ENCODE results near the gene COL5A1.

COL5A1 gene

DNA sequence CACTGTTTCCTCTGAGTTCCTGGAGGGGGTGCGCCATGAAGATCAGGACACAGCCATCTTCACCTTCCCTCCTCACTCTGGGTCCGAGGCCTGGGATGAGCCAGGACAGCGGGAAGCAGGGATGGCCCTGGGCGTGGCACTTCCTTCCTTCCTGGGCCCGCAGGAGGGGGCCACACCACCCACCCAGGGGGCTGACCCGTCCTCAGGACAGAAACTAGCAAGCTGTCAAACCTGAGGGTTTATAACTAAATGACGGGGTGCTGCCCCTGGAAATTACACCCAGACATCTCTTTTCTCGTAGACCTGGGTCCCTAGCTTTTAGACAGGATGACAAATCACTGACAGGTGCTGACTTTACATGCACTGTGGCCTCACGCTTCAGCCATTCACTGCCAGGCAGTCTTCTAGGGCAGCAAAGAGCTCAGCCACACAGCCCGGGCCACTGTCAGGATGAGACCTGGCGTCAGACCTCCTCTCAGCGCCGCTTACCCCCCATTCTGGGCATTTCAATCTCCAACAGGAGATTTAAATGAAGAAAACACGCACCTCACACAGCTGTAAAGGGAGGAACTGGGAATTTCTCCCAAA, 247.1 kb downstream of the COL5A1 start:
- H3K9me3 ChIP-seq (ENCODE audit: insufficient read depth, low read length) = no peaks in the 10 kb centered on the region
- no peak for TF ChIP-seq EZH2phosphoT487 (IDR thresholded peaks at IDR 0.05; ENCODE audit: low read depth)
- TF ChIP-seq, protein P1, sequence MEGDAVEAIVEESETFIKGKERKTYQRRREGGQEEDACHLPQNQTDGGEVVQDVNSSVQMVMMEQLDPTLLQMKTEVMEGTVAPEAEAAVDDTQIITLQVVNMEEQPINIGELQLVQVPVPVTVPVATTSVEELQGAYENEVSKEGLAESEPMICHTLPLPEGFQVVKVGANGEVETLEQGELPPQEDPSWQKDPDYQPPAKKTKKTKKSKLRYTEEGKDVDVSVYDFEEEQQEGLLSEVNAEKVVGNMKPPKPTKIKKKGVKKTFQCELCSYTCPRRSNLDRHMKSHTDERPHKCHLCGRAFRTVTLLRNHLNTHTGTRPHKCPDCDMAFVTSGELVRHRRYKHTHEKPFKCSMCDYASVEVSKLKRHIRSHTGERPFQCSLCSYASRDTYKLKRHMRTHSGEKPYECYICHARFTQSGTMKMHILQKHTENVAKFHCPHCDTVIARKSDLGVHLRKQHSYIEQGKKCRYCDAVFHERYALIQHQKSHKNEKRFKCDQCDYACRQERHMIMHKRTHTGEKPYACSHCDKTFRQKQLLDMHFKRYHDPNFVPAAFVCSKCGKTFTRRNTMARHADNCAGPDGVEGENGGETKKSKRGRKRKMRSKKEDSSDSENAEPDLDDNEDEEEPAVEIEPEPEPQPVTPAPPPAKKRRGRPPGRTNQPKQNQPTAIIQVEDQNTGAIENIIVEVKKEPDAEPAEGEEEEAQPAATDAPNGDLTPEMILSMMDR (IDR thresholded peaks at IDR 0.05; ENCODE audit: low read depth, low read length) = no peak
- H3K4me2 ChIP-seq (ENCODE audit: low read length) = no peak overlapping the region
- H3K4me3 ChIP-seq (ENCODE audit: low read length) = no peak overlapping the region
- no peaks in the 10 kb centered on the region for H3K4me1 ChIP-seq (ENCODE audit: low read length)
- no peaks in the 10 kb centered on the region for H3K79me2 ChIP-seq (ENCODE audit: low read length)
- H3K27me3 ChIP-seq (ENCODE audit: low read depth, low read length) = no peaks in the 10 kb centered on the region
- H2AFZ ChIP-seq (ENCODE audit: low read depth, low read length) = no peak overlapping the region
- no peaks in the 10 kb centered on the region for H4K20me1 ChIP-seq (ENCODE audit: insufficient read depth, low read length)
- no peaks in the 10 kb centered on the region for H3K36me3 ChIP-seq (replicated peaks; ENCODE audit: low read depth, low read length)
- H3K27ac ChIP-seq (ENCODE audit: low read length) = no peak overlapping the region
- H3K9ac ChIP-seq (ENCODE audit: low read length) = no peak overlapping the region

DNA sequence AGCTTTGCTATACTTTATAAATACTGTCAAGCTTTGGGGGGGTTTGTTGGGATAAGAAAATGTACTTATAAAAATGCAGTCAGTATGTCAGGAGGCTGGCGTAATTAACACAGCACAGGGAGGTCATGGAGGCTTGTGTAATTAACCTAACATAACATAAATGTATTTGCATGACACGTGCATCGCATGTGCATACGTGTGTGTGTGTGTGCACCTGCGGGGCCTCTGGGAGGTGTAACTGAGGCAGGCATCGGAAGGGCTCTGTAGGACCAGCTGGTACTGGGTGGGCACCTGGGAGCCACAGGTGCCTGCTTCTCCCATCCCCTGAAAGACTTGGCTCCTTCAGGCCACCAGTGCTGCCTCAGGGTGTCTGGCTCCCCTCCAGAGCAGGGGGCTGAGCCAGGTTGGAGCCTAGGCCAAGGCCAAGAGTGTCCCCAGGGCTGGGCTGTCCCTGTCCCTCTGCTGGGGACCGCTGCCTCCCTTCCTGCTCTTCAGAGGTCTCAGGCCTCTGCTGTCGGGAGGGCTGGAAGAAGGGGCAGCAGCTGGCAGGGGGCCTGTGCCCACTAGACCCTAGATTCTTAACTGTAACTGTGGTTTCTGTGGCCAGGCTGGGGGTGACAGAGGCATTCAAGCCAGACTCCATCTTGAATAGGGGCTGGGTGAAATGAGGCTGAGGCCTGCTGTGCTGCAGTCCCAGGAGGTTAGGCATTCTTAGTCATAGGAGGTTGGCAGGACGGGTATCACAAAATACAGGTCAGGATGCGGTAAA, 248.0 kb downstream of the COL5A1 start:
- H4K20me1 ChIP-seq (ENCODE audit: insufficient read depth, low read length) = no peaks in the 10 kb centered on the region
- H3K4me1 ChIP-seq (ENCODE audit: low read length) = no peaks in the 10 kb centered on the region
- no peak overlapping the region for H3K4me3 ChIP-seq (ENCODE audit: low read length)
- no peak overlapping the region for H2AFZ ChIP-seq (ENCODE audit: low read depth, low read length)
- no peak overlapping the region for H3K27ac ChIP-seq (ENCODE audit: low read length)
- no peaks in the 10 kb centered on the region for H3K9me3 ChIP-seq (ENCODE audit: insufficient read depth, low read length)
- H3K9ac ChIP-seq (ENCODE audit: low read length) = no peak overlapping the region
- H3K36me3 ChIP-seq (replicated peaks; ENCODE audit: low read depth, low read length) = no peaks in the 10 kb centered on the region
- H3K79me2 ChIP-seq (ENCODE audit: low read length) = no peaks in the 10 kb centered on the region
- no peak overlapping the region for H3K4me2 ChIP-seq (ENCODE audit: low read length)
- no peak for TF ChIP-seq EZH2phosphoT487 (IDR thresholded peaks at IDR 0.05; ENCODE audit: low read depth)
- TF ChIP-seq, protein P1 (IDR thresholded peaks at IDR 0.05; ENCODE audit: low read depth, low read length) = no peak
- no peaks in the 10 kb centered on the region for H3K27me3 ChIP-seq (ENCODE audit: low read depth, low read length)

GRCh38 chr9:134890155-134890495, 248.5 kb downstream of the COL5A1 start:
- Histone ChIP-seq H3K27ac (ENCODE audit: low read length) (no peak overlapping the region), H3K9ac (ENCODE audit: low read length) (no peak overlapping the region), H3K9me3 (ENCODE audit: insufficient read depth, low read length) (peaks cover 3% of the 10 kb centered on the region; the same call in 1 of the 2 replicates), H3K4me2 (ENCODE audit: low read length) (no peak overlapping the region), H3K4me3 (ENCODE audit: low read length) (no peak overlapping the region), H4K20me1 (ENCODE audit: insufficient read depth, low read length) (no peaks in the 10 kb centered on the region), H3K79me2 (ENCODE audit: low read length) (no peaks in the 10 kb centered on the region), H3K27me3 (ENCODE audit: low read depth, low read length) (no peaks in the 10 kb centered on the region), H3K36me3 (replicated peaks; ENCODE audit: low read depth, low read length) (no peaks in the 10 kb centered on the region), H3K4me1 (ENCODE audit: low read length) (no peaks in the 10 kb centered on the region), H2AFZ (ENCODE audit: low read depth, low read length) (no peak overlapping the region)
- TF ChIP-seq EZH2phosphoT487 (IDR thresholded peaks at IDR 0.05; ENCODE audit: low read depth) = no peak
- TF ChIP-seq, protein P1 (IDR thresholded peaks at IDR 0.05; ENCODE audit: low read depth, low read length) = no peak

DNA sequence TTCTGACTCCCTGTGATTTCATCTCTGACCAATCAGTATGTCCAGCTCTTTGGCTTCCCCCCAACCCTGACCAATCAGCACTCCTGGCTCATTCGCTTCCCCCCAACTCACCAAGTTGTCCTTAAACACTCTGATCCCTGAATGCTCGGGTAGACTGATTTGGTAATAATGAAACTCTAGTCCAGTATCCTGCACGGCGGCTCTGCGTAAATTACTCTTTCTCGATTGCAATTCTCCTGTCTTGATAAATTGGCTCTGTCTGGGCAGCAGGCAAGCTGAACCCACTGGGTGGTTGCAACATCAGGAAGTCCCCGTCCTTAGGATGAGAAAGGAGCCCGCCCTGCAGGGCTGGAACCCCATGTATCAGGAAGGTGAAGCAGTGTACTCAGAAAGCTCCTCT, 249.4 kb downstream of the COL5A1 start:
- no peak overlapping the region for H3K4me3 ChIP-seq (ENCODE audit: low read length)
- H3K27me3 ChIP-seq (ENCODE audit: low read depth, low read length) = no peaks in the 10 kb centered on the region
- H3K79me2 ChIP-seq (ENCODE audit: low read length) = no peaks in the 10 kb centered on the region
- no peak overlapping the region for H3K9ac ChIP-seq (ENCODE audit: low read length)
- TF ChIP-seq, protein P1 (IDR thresholded peaks at IDR 0.05; ENCODE audit: low read depth, low read length) = no peak
- no peak for TF ChIP-seq EZH2phosphoT487 (IDR thresholded peaks at IDR 0.05; ENCODE audit: low read depth)
- no peak overlapping the region for H3K4me2 ChIP-seq (ENCODE audit: low read length)
- H3K9me3 ChIP-seq (ENCODE audit: insufficient read depth, low read length) = peaks cover 4% of the 10 kb centered on the region; the same call in 1 of the 2 replicates
- H3K27ac ChIP-seq (ENCODE audit: low read length) = no peak overlapping the region
- H3K4me1 ChIP-seq (ENCODE audit: low read length) = no peaks in the 10 kb centered on the region
- H3K36me3 ChIP-seq (replicated peaks; ENCODE audit: low read depth, low read length) = no peaks in the 10 kb centered on the region
- H4K20me1 ChIP-seq (ENCODE audit: insufficient read depth, low read length) = no peaks in the 10 kb centered on the region
- no peak overlapping the region for H2AFZ ChIP-seq (ENCODE audit: low read depth, low read length)
